Neural progenitor cell (in vitro differentiated cells): ENCODE results near the gene PSEN2. TPM values are rescaled to one million over a fixed set of nuclear protein-coding genes. Genes with fewer than 3 reads are reported as not detected.
A peak's percentile ranks its signal among the peaks of the same experiment; 100 is the strongest.

Experiments
- DNase-seq: peaks from one replicate; pipeline ENCODE4 v3.0.0-alpha.2; 2016; ENCODE audit warnings: low spot score
- H2AFZ ChIP-seq: fragments of 200-600 bp; sonication (generic); replicated peaks from 2 replicates; pipeline ENCODE4 v1.6.1; 2016; ENCODE audit warnings: antibody characterized with exemption
- H3F3A ChIP-seq: fragments of 200-600 bp; sonication (generic); 2 replicates; pipeline ENCODE4 v1.6.1; 2016; ENCODE audit warnings: antibody characterized with exemption, low read depth
- H3K27ac ChIP-seq: fragments of 200-600 bp; sonication (generic); 2 replicates; pipeline ENCODE4 v1.5.1; 2016; ENCODE audit warnings: mild to moderate bottlenecking
- H3K27me3 ChIP-seq: fragments of 200-600 bp; sonication (generic); 2 replicates; pipeline ENCODE4 v1.6.1; 2016; ENCODE audit warnings: mild to moderate bottlenecking, moderate library complexity
- H3K36me3 ChIP-seq: fragments of 200-600 bp; sonication (generic); 2 replicates; pipeline ENCODE4 v1.5.1; 2016
- H3K4me1 ChIP-seq: fragments of 200-600 bp; sonication (generic); 2 replicates; pipeline ENCODE4 v1.6.1; 2016; ENCODE audit warnings: mixed run types
- H3K4me2 ChIP-seq: fragments of 200-600 bp; sonication (generic); 2 replicates; pipeline ENCODE4 v1.6.1; 2016
- H3K4me3 ChIP-seq: fragments of 200-600 bp; sonication (generic); 2 replicates; pipeline ENCODE4 v1.5.1; 2016
- H3K79me2 ChIP-seq: fragments of 200-600 bp; sonication (generic); 2 replicates; pipeline ENCODE4 v1.6.1; 2016; ENCODE audit warnings: low read depth
- H3K9ac ChIP-seq: fragments of 200-600 bp; sonication (generic); 2 replicates; pipeline ENCODE4 v1.6.1; 2016
- H3K9me3 ChIP-seq: fragments of 200-600 bp; sonication (generic); 2 replicates; pipeline ENCODE4 v1.5.1; 2016; ENCODE audit warnings: low read depth
- H4K20me1 ChIP-seq: fragments of 200-600 bp; sonication (generic); 2 replicates; pipeline ENCODE4 v1.6.1; 2016; ENCODE audit warnings: low read depth
- H3K27ac Mint-ChIP-seq: 3 replicates; pipeline ENCODE4 v1.8.0; 2021; ENCODE audit warnings: mixed read lengths
- H3K27me3 Mint-ChIP-seq: 2 replicates; pipeline ENCODE4 v1.8.0; 2022; ENCODE audit warnings: low read depth, mild to moderate bottlenecking, inconsistent platforms, moderate library complexity, mixed read lengths; ENCODE audit not compliant: insufficient read depth
- H3K36me3 Mint-ChIP-seq: 3 replicates; pipeline ENCODE4 v1.8.0; 2021; ENCODE audit warnings: mixed read lengths
- H3K4me1 Mint-ChIP-seq: 3 replicates; pipeline ENCODE4 v1.8.0; 2021; ENCODE audit warnings: mixed read lengths
- H3K4me3 Mint-ChIP-seq: 3 replicates; pipeline ENCODE4 v1.8.0; 2021; ENCODE audit warnings: mild to moderate bottlenecking, moderate library complexity, mixed read lengths
- H3K9me3 Mint-ChIP-seq: 3 replicates; pipeline ENCODE4 v1.8.0; 2020; ENCODE audit warnings: mixed read lengths
- EZH2 ChIP-seq: fragments of 200-600 bp; sonication (generic); IDR thresholded peaks from 2 replicates; pipeline ENCODE4 v1.6.1; 2017; ENCODE audit warnings: antibody characterized with exemption, mild to moderate bottlenecking, moderate library complexity
- EZH2phosphoT487 ChIP-seq: fragments of 200-600 bp; sonication (generic); IDR thresholded peaks from 2 replicates; pipeline ENCODE4 v1.6.1; 2017; ENCODE audit warnings: antibody characterized with exemption
- total RNA-seq: library from RNA; depleted of rRNA; stranded (reverse); fragments of >200 nt; gene quantifications from 2 replicates; pipeline ENCODE4 v1.2.3, GENCODE V29; 2015; ENCODE audit warnings: low replicate concordance
- TF ChIP-seq, protein P1 (sequence below): fragments of 200-600 bp; sonication (generic); IDR thresholded peaks from 2 replicates; pipeline ENCODE4 v1.5.1; 2017; ENCODE audit warnings: antibody characterized with exemption, mild to moderate bottlenecking

The PSEN2 gene
- total RNA-seq, result 11.4 and 18.2 TPM in 2 replicates

DNA sequence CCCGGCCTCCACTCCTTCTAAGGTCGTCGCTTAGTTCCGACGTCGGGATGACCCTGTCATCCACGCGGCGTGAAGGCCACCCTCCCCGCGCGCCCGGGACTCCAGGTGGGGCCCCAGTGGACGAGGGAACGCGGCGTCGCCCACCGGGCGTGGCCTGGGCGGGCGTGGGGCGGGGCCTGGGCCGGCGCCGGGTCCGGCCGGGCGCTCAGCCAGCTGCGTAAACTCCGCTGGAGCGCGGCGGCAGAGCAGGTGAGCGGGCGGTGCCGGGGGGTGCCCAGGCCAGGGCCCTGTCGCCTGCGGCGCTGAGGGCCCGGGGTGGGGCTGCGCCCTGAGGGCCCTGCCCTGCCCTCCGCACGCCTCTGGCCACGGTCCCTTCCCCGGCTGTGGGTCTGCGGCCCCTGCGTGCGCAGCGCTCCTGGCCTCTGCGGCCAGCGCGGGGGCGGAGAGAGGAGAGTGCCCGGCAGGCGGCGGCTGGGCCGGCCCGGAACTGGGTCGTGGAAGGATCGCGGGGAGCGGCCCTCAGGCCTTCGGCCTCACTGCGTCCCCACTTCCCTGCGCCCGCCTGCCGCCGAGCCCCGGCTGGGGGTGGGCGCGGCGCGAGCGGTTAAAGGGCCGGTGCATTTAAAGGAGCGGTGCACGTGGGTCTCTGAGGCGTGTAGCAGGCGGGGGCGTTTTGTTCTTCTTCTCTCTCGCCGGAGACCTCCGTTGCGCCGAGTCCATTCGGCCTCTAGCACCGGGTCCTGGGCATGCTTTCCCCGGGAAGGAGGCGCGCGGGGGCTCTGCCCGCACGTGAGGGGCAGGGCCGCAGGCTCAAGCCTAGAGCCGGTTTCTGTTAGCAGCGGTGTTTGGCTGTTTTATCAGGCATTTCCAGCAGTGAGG lies at the start of gene PSEN2:
TSS of gene PSEN2 (plus strand) at position 216 of the 879 bp plus-strand sequence. CDS start 11,292 bp downstream, outside the sequence.
- Histone ChIP-seq H3K4me3 (peak within 1 kb of the TSS; percentile 79), H3K4me2 (peak within 1 kb of the TSS; percentile 95), H3K27me3 (peaks cover 22% of the 10 kb centered on the region), H2AFZ (peak within 1 kb of the TSS; percentile 94), H3K9ac (peak within 1 kb of the TSS; percentile 24), H3K36me3 (no peaks in the 10 kb centered on the region), H4K20me1 (peaks cover 8% of the 10 kb centered on the region), H3K27ac (no peak within 1 kb of the TSS), H3K4me1 (peaks cover 13% of the 10 kb centered on the region), H3K9me3 (no peaks in the 10 kb centered on the region), H3F3A (peaks cover 8% of the 10 kb centered on the region), H3K79me2 (peaks cover 10% of the 10 kb centered on the region)
- Mint-ChIP-seq H3K36me3 (no peaks in the 10 kb centered on the region), H3K27ac (no peak within 1 kb of the TSS), H3K9me3 (peaks cover 4% of the 10 kb centered on the region), H3K27me3 (peaks cover 11% of the 10 kb centered on the region), H3K4me1 (peaks cover 20% of the 10 kb centered on the region), H3K4me3 (peak within 1 kb of the TSS; percentile 92)
- TF ChIP-seq, protein P1, sequence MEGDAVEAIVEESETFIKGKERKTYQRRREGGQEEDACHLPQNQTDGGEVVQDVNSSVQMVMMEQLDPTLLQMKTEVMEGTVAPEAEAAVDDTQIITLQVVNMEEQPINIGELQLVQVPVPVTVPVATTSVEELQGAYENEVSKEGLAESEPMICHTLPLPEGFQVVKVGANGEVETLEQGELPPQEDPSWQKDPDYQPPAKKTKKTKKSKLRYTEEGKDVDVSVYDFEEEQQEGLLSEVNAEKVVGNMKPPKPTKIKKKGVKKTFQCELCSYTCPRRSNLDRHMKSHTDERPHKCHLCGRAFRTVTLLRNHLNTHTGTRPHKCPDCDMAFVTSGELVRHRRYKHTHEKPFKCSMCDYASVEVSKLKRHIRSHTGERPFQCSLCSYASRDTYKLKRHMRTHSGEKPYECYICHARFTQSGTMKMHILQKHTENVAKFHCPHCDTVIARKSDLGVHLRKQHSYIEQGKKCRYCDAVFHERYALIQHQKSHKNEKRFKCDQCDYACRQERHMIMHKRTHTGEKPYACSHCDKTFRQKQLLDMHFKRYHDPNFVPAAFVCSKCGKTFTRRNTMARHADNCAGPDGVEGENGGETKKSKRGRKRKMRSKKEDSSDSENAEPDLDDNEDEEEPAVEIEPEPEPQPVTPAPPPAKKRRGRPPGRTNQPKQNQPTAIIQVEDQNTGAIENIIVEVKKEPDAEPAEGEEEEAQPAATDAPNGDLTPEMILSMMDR, result peak; percentile 29
- TF ChIP-seq EZH2phosphoT487 (no peak), EZH2 (peak; percentile 57)
- DNase-seq, result peak; percentile 74

DNA sequence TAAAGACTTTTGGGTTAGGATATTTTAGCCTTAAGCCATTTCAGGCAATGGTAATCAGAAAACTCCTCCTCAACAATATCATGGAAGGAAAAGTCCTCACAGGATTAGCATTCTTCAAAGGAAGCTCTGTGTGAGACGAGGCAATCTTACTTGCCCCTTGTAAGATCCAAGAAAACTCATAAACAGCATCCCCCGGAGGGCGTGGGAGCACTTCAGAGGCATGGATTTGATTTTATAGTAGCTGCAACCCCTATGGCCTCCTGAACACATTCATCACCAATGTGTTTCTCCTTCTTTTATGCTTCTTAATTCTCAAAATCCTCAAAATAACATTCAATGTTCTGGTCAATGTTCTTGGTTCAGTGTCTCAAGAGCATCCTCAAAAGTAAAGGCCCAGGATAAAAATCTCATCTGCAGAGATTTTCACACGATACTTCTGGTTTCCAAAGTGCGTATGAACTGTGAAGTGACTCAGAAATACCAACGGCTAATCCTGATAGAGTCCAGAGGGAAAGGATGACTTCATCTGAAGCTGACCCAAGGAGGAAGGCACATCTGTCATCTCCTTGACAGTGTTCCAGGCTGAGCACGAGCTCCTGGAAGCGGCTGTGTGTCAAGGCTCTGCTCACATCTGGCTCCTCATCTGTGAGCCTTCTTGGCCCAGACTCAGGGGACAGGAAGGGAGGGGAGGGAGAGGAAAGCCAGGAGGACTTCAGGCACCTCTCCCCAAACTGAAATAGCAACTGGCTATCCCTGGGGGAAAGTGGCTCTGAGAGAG lies 49.3 kb upstream of the PSEN2 start:
- Mint-ChIP-seq H3K9me3 (peaks cover 8% of the 10 kb centered on the region), H3K4me3 (no peak overlapping the region), H3K27ac (no peak overlapping the region), H3K27me3 (peaks cover 6% of the 10 kb centered on the region), H3K4me1 (peaks cover 35% of the 10 kb centered on the region), H3K36me3 (no peaks in the 10 kb centered on the region)
- H3K27me3 ChIP-seq, result no peaks in the 10 kb centered on the region
- H3K4me3 ChIP-seq, result no peak overlapping the region
- TF ChIP-seq EZH2phosphoT487 (no peak), EZH2 (no peak)
- TF ChIP-seq, protein P1, result no peak
- H3K4me2 ChIP-seq, result no peak overlapping the region
- H3K79me2 ChIP-seq, result no peaks in the 10 kb centered on the region
- no peak overlapping the region for H3K9ac ChIP-seq
- H4K20me1 ChIP-seq, result no peaks in the 10 kb centered on the region
- H3F3A ChIP-seq, result no peaks in the 10 kb centered on the region
- H3K4me1 ChIP-seq, result peaks cover 4% of the 10 kb centered on the region
- H3K27ac ChIP-seq, result no peak overlapping the region
- H3K9me3 ChIP-seq, result no peaks in the 10 kb centered on the region
- no peak overlapping the region for H2AFZ ChIP-seq
- no peaks in the 10 kb centered on the region for H3K36me3 ChIP-seq
- DNase-seq, result no peak

DNA sequence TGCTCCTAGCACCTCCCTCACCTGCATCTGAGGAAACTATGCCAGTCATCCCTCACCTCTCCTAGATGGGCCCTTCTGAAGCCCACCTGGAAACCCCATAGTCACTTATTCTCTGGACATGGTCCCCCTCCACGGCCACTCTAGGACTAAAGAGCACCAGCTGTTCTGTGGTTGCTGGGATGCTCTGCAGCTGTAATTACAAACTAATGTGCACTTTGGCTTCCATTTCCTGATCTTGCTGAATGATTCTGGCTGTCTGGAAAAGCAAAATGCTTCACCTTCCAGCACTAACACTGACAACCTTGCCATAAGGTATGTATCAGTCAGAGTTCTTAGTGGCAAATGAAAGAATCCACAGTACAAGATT lies 48.7 kb upstream of the PSEN2 start:
- no peaks in the 10 kb centered on the region for H3K9me3 ChIP-seq
- no peaks in the 10 kb centered on the region for H3F3A ChIP-seq
- H2AFZ ChIP-seq, result no peak overlapping the region
- no peak overlapping the region for H3K4me3 Mint-ChIP-seq
- H3K4me1 Mint-ChIP-seq, result peaks cover 30% of the 10 kb centered on the region
- H3K27ac Mint-ChIP-seq, result peak overlapping the region; percentile 80
- no peak overlapping the region for H3K4me2 ChIP-seq
- no peaks in the 10 kb centered on the region for H3K36me3 ChIP-seq
- no peak for TF ChIP-seq EZH2phosphoT487
- TF ChIP-seq, protein P1, result no peak
- TF ChIP-seq EZH2, result no peak
- no peak overlapping the region for H3K4me3 ChIP-seq
- no peaks in the 10 kb centered on the region for H3K27me3 ChIP-seq
- no peak overlapping the region for H3K27ac ChIP-seq
- no peak for DNase-seq
- H3K79me2 ChIP-seq, result no peaks in the 10 kb centered on the region
- no peaks in the 10 kb centered on the region for H3K36me3 Mint-ChIP-seq
- peaks cover 4% of the 10 kb centered on the region for H3K4me1 ChIP-seq
- H3K27me3 Mint-ChIP-seq, result peaks cover 6% of the 10 kb centered on the region
- H4K20me1 ChIP-seq, result no peaks in the 10 kb centered on the region
- H3K9me3 Mint-ChIP-seq, result peaks cover 8% of the 10 kb centered on the region
- no peak overlapping the region for H3K9ac ChIP-seq
